GM12892 (cell line): ENCODE results near the gene PDZRN4.
"Not testable (repeated sequence)": the region's sequence is repeated elsewhere in the genome, so short reads cannot be mapped to it uniquely, and the experiment has no call there.

ENCODE experiments used
- POLR2A ChIP-seq: IDR thresholded peaks from 2 replicates; pipeline ENCODE4 v1.6.1; 2011; ENCODE audit warnings: low read depth, low read length, control low read depth
- POLR2AphosphoS5 ChIP-seq: IDR thresholded peaks from 2 replicates; pipeline ENCODE4 v1.6.1; 2011; ENCODE audit warnings: low read depth, low read length, control low read depth
- TAF1 ChIP-seq: IDR thresholded peaks from 2 replicates; pipeline ENCODE4 v1.6.1; 2011; ENCODE audit warnings: low read depth, mild to moderate bottlenecking, control low read depth, low read length, borderline replicate concordance

DNA sequence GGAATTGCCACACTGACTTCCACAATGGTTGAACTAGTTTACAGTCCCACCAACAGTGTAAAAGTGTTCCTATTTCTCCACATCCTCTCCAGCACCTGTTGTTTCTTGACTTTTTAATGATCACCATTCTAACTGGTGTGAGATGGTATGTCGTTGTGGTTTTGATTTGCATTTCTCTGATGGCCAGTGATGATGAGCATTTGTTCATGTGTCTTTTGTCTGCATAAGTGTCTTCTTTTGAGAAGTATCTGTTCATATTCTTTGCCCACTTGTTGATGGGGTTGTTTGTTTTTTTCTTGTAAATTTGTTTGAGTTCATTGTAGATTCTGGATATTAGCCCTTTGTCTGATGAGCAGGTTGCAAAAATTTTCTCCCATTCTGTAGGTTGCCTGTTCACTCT lies 8.6 kb upstream of the PDZRN4 start:
- not testable (repeated sequence) for TF ChIP-seq POLR2AphosphoS5, POLR2A, TAF1
